HG02571 (cell line): ENCODE data around the gene GRID1.

Experiments
- ATAC-seq: cut with Tn5 transposase; IDR thresholded peaks from one replicate; pipeline ENCODE4 v1.9.1; 2021; ENCODE audit warnings: mild to moderate bottlenecking, moderate library complexity; ENCODE audit not compliant: unreplicated experiment

Gene GRID1

GRCh38 chr10:86075512-86075911, 291.1 kb downstream of the GRID1 start:
- no peak for ATAC-seq

DNA sequence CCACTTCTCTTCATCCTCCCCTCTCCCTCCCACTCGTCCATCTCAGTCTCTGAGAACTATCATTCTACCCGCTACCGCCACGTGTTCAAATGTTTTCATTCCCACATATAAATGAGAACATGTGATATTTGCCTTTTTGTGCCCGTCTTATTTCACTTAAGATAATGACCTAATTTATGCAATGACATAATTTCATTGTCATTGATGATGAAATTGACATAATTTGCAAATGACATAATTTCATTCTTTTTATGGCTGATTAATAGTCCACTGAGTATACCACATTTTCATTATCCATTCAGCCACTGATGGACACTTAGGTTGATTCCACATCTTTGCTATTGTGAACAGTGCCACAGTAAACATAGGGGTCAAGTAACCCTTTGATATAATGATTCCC, 292.3 kb downstream of the GRID1 start:
- no peak for ATAC-seq

- no peak for ATAC-seq
Observed at GRCh38 chr10:86073199-86073977, 293.2 kb downstream of the GRID1 start.

DNA sequence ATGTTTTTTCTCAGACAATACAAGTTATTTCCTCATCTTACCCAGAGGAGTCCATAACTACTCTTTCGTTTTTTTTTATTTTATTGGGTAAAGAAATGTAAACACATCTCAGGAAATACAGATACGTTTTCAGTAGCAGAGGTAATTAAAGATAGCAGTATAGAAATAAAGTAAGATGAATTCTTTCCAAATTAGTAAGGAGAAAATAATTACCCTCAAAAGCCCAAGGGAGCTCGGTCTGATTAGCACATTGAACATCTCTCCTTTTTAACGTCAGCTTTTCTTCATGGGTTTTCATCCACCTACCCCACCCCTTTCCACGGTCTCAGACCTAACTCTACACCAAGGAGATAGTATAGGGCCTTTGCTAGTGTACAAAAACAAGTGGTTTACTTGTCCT, 294.2 kb downstream of the GRID1 start:
- no peak for ATAC-seq

GRCh38 chr10:86071758-86072157, 294.8 kb downstream of the GRID1 start:
- ATAC-seq = peak; percentile 61

DNA sequence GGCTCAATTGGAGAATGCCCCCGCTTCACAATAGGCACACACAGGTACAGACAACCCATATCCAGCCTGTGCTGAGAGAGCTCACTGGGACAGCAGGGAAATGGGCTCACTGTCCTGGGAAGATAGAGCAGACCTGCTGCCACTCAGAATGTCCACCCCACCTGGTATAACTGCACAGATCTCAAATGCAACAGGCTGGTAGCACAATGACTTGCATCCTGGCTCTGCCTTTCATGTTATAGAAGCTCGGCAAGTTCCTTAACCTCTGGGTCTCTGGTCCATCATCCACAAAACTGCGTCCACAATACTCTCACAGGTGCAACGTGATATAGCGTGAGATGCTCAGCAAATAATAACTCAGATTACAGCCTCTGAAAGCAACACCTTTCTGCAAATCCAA, 295.4 kb downstream of the GRID1 start:
- no peak for ATAC-seq

GRCh38 chr10:86070278-86070677, 296.3 kb downstream of the GRID1 start:
- ATAC-seq = no peak

DNA sequence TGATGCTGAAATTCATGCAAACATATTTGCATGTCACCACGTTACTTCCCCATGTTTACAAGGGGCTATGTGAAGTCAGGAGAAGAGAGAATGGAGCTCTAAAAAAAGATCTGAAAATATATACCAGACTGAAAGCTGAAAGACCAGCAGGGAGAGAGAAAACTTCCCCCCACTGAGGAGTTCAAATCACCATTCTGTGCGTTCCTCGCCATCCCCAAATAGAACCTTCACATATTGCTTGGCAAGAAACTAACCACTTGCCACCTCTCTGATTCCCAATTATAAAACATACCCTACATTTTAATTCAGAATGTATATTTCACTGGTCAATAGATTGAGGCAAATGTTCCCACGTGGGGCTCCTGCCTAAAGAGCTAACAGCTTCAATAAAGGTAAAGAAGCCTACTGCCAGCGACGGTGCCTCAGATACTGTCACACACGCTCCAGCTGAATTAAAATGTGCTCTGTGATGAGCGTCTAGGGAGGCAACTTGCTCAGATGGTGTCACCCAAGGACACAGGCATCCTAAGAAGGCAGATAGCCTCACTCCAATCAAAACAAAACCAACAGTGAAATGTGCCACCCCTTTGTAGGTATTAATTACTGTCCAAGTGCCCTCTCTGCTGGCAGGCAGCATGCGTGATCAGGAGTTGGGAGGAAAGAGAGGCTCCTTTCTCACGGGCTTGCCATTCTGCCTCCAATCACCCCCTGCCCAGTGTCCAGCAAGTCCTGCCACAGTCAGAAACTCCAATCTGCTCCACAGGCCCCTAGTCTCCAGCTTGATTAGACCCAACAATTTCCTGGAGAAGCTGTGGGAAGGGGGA, 298.2 kb downstream of the GRID1 start:
- ATAC-seq = no peak

DNA sequence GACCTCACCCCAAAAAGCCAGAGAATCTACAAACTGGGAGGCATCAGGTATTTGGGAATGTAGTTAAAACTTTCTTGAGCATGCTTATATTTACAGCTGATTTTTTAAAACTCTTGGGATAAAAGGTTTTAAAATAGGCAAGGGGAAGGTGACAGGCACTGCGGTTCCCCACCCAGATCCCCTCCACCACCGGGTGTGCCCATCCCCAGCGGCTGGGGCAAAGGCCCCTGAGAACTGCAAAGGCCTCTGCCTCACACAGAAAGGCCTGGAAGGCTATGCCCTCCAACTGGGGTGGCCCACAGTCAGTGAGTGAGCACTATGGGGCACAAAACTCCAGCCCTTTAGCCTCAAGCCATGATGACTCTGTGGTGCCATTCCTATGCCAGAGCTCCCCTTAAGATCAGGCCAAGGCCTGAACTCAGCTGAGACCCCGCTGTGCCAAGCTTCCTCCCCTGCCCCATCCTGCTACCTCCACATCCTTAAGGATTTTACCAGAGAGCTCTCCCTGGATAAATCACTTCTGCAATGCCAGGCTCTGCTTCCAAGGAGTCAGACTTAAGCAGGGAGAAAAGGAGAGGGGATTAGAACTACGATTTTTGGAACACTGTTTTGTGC, 299.1 kb downstream of the GRID1 start:
- no peak for ATAC-seq

DNA sequence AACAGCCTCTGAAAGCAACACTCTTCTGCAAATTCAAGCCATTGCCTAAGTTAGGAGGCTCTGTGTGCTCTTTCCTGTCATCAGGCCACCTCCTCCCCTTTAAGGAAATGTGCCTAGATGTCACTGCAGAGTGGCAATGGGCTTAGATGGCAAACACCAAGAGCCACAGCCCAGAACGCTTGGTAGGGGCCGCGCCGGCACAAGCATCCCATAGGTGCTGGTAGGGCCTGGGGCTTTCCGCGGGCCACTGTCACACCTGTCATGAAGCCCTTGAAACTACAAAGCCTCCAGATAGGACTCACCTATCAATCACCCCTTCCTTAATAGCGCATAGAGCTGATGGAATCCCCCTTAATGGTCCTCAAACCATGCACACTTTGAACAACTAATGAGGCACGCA, 299.9 kb downstream of the GRID1 start:
- ATAC-seq = no peak

GRCh38 chr10:86065711-86066251, 300.8 kb downstream of the GRID1 start:
- no peak for ATAC-seq

GRCh38 chr10:86064931-86065662, 301.5 kb downstream of the GRID1 start:
- no peak for ATAC-seq

DNA sequence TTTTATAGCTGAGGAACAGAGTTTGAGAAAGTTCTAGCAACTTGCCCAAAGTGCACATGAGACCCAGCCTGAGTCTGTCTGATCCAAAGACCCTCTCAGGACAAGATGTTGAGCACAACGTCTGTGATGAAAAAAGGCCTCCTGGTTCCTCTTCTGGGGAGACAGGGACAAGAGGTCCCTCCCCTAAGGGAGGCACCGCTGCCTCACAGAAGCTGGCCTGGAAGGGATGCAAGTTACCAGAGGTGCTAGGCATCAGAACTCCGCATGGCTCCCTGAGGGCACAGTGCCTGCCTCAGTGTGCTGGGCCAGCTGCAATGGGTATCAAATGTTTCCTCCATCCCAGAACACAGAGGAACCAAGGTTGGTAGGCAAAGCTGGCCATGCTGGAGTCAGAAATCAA, 302.4 kb downstream of the GRID1 start:
- no peak for ATAC-seq

DNA sequence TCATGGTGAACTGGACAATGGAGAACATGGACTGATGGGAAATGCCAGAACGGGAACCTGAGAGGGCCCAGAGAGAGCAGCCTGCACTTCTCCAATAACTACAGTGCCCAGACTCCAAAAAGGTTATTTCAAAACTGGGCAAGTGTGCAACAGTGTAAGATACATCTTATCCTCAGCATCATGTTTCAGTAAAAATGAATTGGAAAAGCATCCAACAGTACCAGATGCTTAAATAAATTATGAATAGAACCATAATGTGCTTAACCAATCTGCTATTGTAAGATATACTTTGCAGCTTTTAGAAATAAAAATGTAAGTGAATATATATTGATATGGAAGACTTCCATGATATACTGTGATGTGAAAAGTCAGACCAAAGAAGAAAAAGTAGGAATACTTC, 303.3 kb downstream of the GRID1 start:
- no peak for ATAC-seq

- no peak for ATAC-seq
Observed at GRCh38 chr10:86062647-86063145, 303.9 kb downstream of the GRID1 start.

DNA sequence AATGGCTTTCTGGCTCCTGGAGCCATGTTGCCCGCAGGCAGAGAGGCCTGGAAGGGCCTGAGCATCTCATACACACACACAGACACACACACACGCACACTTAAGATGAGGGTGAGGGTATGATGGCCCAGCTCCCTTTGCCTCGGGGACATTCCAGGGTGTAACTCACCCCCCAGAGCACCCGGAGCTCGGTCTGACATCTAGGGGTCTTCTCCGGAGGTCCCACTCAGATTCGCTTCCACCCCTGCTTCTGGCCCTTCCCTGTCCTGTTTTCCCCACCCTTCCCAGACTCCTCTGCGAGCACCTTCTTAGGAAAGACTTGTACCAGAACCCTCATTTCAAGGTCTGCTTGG, 304.4 kb downstream of the GRID1 start:
- ATAC-seq = no peak

- ATAC-seq = no peak
Observed at GRCh38 chr10:86061278-86062197, 305.1 kb downstream of the GRID1 start.

DNA sequence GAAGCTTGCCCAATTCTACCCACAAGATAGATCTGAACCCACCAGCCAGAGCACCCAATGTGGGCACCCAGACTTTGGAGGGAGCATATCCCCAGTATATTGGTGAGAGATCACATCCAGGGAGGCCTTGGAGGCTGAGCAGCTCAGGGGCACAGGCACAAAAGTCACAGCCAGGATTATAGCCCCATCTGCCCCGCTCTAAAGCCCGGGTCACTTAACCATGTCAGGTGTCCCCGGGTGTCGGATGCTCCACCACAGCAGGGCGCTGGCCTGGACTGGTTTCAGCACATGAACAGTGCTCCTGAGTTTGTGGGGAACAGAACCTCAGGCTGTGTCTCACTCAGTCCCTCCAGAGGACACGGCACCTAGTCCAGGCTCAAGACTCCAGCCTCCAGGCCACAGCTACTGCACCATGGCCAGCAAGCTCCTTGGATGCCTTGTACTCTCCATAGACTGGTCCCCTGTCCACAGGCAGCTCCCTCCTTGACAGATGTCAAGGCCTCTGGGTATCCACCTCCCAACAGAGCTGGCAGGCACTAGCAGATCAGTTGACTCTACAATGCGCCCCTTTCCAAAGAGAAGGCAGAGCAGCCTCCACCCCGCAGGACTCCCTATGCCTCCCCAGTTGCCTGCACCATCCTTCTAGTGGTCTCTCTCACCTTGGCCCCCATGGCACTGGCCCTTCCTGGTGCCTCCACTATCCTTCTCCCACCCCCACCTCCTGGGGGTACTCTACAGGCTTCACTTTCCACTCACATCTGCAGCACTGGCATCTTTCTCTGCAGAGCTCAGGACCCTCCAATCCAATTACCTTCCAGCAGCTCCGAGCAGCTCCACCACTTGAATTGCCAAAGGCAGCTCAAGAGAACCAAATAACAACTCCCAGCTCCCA, 306.0 kb downstream of the GRID1 start:
- no peak for ATAC-seq

- no peak for ATAC-seq
Observed at GRCh38 chr10:86059892-86060291, 306.7 kb downstream of the GRID1 start.
